ENCODE measurements around the gene ORAI3. TPM values are rescaled to one million over a fixed set of nuclear protein-coding genes. Genes with fewer than 3 reads are reported as not detected.

The ORAI3 gene
- polyA plus RNA-seq, 1 of the 3 experiments (the other 2 are of a cell fraction): 29.0 TPM

DNA sequence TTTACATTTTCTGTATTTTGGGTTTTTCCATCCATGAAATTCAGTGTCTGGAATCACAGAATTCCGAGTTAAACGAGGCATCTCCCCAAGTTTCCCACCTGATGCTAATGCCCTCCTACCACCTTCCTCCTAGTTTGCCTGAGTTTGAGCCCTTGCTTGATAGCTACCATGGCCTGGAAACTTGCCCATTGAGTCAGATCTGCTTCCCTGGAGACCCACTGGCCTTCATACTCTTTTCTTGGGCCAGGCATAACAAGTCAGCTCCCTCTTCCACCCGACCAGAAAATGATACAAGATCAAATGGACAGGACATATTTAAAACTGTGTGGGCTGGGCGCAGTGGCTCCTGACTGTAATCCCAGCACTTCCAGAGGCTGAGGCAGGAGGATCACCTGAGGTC is 18.9 kb downstream of the ORAI3 start:
- Histone ChIP-seq H3K27ac (ENCODE audit: low read depth in 2 of 2, low read length in 1 of 2) (no peak overlapping the region), H3K27me3 (ENCODE audit: insufficient read depth) (no peaks in the 10 kb centered on the region), H3K9me3 (no peaks in the 10 kb centered on the region), H3K4me3 (ENCODE audit: low read depth in 2 of 2, low read length in 1 of 2) (no peak overlapping the region), H4K20me1 (ENCODE audit: insufficient read depth) (no peaks in the 10 kb centered on the region), H2AFZ (ENCODE audit: low read depth) (no peak overlapping the region), H3K36me3 (replicated peaks in 1 of 2; ENCODE audit: control insufficient read depth in 1 of 2, insufficient read depth in 2 of 2, low read length in 1 of 2) (peaks cover 54 to 70% of the 10 kb centered on the region in 2 experiments), H3K4me1 (ENCODE audit: control insufficient read depth in 1 of 2, insufficient read depth in 2 of 2, low read depth in 1 of 2, low read length in 1 of 2) (no peaks in the 10 kb centered on the region), H3K4me2 (no peak overlapping the region), H3K79me2 (ENCODE audit: insufficient read depth) (no peaks in the 10 kb centered on the region), H3F3A (replicated peaks; ENCODE audit: insufficient read depth) (no peaks in the 10 kb centered on the region), H3K9ac (no peak overlapping the region), H3K9me2 (no peaks in the 10 kb centered on the region)
- no peak for TF ChIP-seq SIN3A (IDR thresholded peaks at IDR 0.05; ENCODE audit: borderline replicate concordance, low read depth, low read length)
- no peak for DNase-seq
- POLR2A ChIA-PET: no interaction called here
- 89% methylated on average over 4 of the region's 4 CpGs for WGBS (ENCODE audit: low lambda C conversion rate)
- CTCF ChIA-PET: interaction anchor here (0.6 to 1.9 kb wide), 3 partner anchors 10 to 273 kb away, joined by 3 to 6 read pairs (median 5); partner anchors contain the start of gene SETD1A

DNA sequence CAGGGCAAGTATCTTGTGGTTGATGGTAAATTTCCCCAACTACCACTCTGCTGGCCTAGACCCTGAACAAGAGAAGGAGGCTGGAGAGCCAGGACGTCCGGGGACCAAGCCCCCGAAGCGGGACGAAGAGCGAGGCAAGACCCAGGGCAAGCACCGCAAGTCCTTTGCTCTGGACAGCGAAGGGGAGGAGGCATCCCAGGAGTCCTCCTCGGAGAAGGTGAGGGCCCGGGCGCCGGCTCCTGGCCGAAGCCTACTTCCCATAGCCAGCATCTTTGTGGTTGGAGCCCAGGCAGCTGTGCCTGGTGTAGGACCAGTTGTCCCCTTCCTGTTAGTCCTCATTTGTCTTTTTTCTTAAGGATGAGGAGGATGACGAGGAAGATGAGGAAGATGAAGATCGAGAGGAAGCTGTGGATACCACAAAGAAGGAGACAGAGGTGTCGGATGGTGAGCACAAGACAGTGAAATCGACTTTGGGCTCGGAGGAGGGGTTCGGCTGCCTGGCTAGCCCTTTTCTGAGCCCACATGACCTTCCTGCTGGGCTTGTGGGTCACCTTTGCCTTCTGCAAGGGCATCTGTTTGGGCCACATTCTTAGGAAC is 20.5 kb downstream of the ORAI3 start:
- H3K9me3 ChIP-seq: no peaks in the 10 kb centered on the region
- WGBS (ENCODE audit: low lambda C conversion rate): 93% methylated on average over 19 of the region's 19 CpGs
- no peak overlapping the region for H3K9ac ChIP-seq
- H3K4me1 ChIP-seq (ENCODE audit: control insufficient read depth in 1 of 2, insufficient read depth in 2 of 2, low read depth in 1 of 2, low read length in 1 of 2): no peaks in the 10 kb centered on the region
- H3K4me2 ChIP-seq: no peak overlapping the region
- H2AFZ ChIP-seq (ENCODE audit: low read depth): no peak overlapping the region
- ChIA-PET CTCF (interaction anchor here (1.2 kb wide), 1 partner anchor 16 kb away, joined by 5 read pairs; the partner anchor contains the start of gene HSD3B7), POLR2A (interaction anchor here (1.0 kb wide), 1 partner anchor 8 kb away, joined by 3 read pairs; no protein-coding TSS in a partner anchor)
- no peaks in the 10 kb centered on the region for H3K9me2 ChIP-seq
- H3F3A ChIP-seq (replicated peaks; ENCODE audit: insufficient read depth): no peaks in the 10 kb centered on the region
- H4K20me1 ChIP-seq (ENCODE audit: insufficient read depth): no peaks in the 10 kb centered on the region
- no peak for DNase-seq
- H3K36me3 ChIP-seq (replicated peaks in 1 of 2; ENCODE audit: control insufficient read depth in 1 of 2, insufficient read depth in 2 of 2, low read length in 1 of 2): peaks cover 50 to 62% of the 10 kb centered on the region in 2 experiments
- no peaks in the 10 kb centered on the region for H3K79me2 ChIP-seq (ENCODE audit: insufficient read depth)
- no peak overlapping the region for H3K27ac ChIP-seq (ENCODE audit: low read depth in 2 of 2, low read length in 1 of 2)
- no peak overlapping the region for H3K4me3 ChIP-seq (ENCODE audit: low read depth in 2 of 2, low read length in 1 of 2)
- no peaks in the 10 kb centered on the region for H3K27me3 ChIP-seq (ENCODE audit: insufficient read depth)
- TF ChIP-seq, protein P1, sequence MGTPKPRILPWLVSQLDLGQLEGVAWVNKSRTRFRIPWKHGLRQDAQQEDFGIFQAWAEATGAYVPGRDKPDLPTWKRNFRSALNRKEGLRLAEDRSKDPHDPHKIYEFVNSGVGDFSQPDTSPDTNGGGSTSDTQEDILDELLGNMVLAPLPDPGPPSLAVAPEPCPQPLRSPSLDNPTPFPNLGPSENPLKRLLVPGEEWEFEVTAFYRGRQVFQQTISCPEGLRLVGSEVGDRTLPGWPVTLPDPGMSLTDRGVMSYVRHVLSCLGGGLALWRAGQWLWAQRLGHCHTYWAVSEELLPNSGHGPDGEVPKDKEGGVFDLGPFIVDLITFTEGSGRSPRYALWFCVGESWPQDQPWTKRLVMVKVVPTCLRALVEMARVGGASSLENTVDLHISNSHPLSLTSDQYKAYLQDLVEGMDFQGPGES (IDR thresholded peaks at IDR 0.05; ENCODE audit: low read depth, low read length): no peak
- TF ChIP-seq MXI1 (IDR thresholded peaks at IDR 0.05; ENCODE audit: low read depth, low read length) (no peak), RCOR1 (IDR thresholded peaks at IDR 0.05; ENCODE audit: low read length) (no peak), FOXM1 (IDR thresholded peaks at IDR 0.05; ENCODE audit: low read depth) (no peak), NFIC (IDR thresholded peaks at IDR 0.05; ENCODE audit: borderline replicate concordance) (no peak), SMC3 (IDR thresholded peaks at IDR 0.05; ENCODE audit: low read depth, low read length) (no peak), TEAD4 (IDR thresholded peaks at IDR 0.05; ENCODE audit: borderline replicate concordance, insufficient read depth) (no peak), RFX5 (IDR thresholded peaks at IDR 0.05; ENCODE audit: low read length) (no peak), RAD21 (IDR thresholded peaks at IDR 0.05; ENCODE audit: low read length) (no peak), SIN3A (IDR thresholded peaks at IDR 0.05; ENCODE audit: borderline replicate concordance, low read depth, low read length) (no peak), MEF2A (IDR thresholded peaks at IDR 0.05; ENCODE audit: borderline replicate concordance, low read depth) (no peak), RXRA (IDR thresholded peaks at IDR 0.05; ENCODE audit: borderline replicate concordance, low read depth) (no peak), POLR2AphosphoS5 (IDR thresholded peaks at IDR 0.05; ENCODE audit: low read depth, low read length) (no peak)
- TF ChIP-seq, protein P2, sequence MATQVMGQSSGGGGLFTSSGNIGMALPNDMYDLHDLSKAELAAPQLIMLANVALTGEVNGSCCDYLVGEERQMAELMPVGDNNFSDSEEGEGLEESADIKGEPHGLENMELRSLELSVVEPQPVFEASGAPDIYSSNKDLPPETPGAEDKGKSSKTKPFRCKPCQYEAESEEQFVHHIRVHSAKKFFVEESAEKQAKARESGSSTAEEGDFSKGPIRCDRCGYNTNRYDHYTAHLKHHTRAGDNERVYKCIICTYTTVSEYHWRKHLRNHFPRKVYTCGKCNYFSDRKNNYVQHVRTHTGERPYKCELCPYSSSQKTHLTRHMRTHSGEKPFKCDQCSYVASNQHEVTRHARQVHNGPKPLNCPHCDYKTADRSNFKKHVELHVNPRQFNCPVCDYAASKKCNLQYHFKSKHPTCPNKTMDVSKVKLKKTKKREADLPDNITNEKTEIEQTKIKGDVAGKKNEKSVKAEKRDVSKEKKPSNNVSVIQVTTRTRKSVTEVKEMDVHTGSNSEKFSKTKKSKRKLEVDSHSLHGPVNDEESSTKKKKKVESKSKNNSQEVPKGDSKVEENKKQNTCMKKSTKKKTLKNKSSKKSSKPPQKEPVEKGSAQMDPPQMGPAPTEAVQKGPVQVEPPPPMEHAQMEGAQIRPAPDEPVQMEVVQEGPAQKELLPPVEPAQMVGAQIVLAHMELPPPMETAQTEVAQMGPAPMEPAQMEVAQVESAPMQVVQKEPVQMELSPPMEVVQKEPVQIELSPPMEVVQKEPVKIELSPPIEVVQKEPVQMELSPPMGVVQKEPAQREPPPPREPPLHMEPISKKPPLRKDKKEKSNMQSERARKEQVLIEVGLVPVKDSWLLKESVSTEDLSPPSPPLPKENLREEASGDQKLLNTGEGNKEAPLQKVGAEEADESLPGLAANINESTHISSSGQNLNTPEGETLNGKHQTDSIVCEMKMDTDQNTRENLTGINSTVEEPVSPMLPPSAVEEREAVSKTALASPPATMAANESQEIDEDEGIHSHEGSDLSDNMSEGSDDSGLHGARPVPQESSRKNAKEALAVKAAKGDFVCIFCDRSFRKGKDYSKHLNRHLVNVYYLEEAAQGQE (IDR thresholded peaks at IDR 0.05; ENCODE audit: low read depth, low read length): no peak
- TF ChIP-seq, protein P3, sequence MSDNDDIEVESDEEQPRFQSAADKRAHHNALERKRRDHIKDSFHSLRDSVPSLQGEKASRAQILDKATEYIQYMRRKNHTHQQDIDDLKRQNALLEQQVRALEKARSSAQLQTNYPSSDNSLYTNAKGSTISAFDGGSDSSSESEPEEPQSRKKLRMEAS (IDR thresholded peaks at IDR 0.05; ENCODE audit: low read depth): no peak
- TF ChIP-seq, protein P4, sequence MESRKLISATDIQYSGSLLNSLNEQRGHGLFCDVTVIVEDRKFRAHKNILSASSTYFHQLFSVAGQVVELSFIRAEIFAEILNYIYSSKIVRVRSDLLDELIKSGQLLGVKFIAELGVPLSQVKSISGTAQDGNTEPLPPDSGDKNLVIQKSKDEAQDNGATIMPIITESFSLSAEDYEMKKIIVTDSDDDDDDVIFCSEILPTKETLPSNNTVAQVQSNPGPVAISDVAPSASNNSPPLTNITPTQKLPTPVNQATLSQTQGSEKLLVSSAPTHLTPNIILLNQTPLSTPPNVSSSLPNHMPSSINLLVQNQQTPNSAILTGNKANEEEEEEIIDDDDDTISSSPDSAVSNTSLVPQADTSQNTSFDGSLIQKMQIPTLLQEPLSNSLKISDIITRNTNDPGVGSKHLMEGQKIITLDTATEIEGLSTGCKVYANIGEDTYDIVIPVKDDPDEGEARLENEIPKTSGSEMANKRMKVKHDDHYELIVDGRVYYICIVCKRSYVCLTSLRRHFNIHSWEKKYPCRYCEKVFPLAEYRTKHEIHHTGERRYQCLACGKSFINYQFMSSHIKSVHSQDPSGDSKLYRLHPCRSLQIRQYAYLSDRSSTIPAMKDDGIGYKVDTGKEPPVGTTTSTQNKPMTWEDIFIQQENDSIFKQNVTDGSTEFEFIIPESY (IDR thresholded peaks at IDR 0.05; ENCODE audit: borderline replicate concordance, low read depth): no peak
- TF ChIP-seq, protein P5, sequence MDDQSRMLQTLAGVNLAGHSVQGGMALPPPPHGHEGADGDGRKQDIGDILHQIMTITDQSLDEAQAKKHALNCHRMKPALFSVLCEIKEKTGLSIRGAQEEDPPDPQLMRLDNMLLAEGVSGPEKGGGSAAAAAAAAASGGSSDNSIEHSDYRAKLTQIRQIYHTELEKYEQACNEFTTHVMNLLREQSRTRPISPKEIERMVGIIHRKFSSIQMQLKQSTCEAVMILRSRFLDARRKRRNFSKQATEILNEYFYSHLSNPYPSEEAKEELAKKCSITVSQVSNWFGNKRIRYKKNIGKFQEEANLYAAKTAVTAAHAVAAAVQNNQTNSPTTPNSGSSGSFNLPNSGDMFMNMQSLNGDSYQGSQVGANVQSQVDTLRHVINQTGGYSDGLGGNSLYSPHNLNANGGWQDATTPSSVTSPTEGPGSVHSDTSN (IDR thresholded peaks at IDR 0.05): no peak
- TF ChIP-seq, protein P6, sequence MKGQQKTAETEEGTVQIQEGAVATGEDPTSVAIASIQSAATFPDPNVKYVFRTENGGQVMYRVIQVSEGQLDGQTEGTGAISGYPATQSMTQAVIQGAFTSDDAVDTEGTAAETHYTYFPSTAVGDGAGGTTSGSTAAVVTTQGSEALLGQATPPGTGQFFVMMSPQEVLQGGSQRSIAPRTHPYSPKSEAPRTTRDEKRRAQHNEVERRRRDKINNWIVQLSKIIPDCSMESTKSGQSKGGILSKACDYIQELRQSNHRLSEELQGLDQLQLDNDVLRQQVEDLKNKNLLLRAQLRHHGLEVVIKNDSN (IDR thresholded peaks at IDR 0.05; ENCODE audit: borderline replicate concordance, low read depth): no peak
